AG10803 (cell line): Measurements from ENCODE around the gene GJB5.

ENCODE experiments used
- DNase-seq: peaks from one replicate; pipeline ENCODE4 v3.0.0; 2010; ENCODE audit warnings: low read depth
- H3K4me3 ChIP-seq: 2 replicates; pipeline ENCODE4 v1.5.1; 2011; ENCODE audit warnings: mild to moderate bottlenecking, low read length, control low read depth
- CTCF ChIP-seq: conservative IDR thresholded peaks from 2 replicates; pipeline ENCODE4 v1.5.1; 2011; ENCODE audit warnings: mild to moderate bottlenecking, low read length, control low read depth, inconsistent platforms

Gene GJB5

GRCh38 chr1:34712007-34712688, 42.7 kb upstream of the GJB5 start:
- TF ChIP-seq CTCF, result no peak
- no peak overlapping the region for H3K4me3 ChIP-seq
- no peak for DNase-seq

- no peak for TF ChIP-seq CTCF
- no peak for DNase-seq
- H3K4me3 ChIP-seq, result no peak overlapping the region
These were observed 41.4 kb upstream of the GJB5 start for GRCh38 chr1:34713443-34713842.

GRCh38 chr1:34714386-34714785, 40.5 kb upstream of the GJB5 start:
- no peak for DNase-seq
- H3K4me3 ChIP-seq, result no peak overlapping the region
- TF ChIP-seq CTCF, result no peak

GRCh38 chr1:34715139-34715538, 39.7 kb upstream of the GJB5 start:
- DNase-seq, result no peak
- no peak for TF ChIP-seq CTCF

GRCh38 chr1:34721241-34721640, 33.6 kb upstream of the GJB5 start:
- H3K4me3 ChIP-seq, result no peak overlapping the region
- no peak for DNase-seq
- TF ChIP-seq CTCF, result no peak

More at GRCh38 chr1:34715139-34715538, 39.7 kb upstream of the GJB5 start:
- H3K4me3 ChIP-seq, result no peak overlapping the region

- no peak for TF ChIP-seq CTCF
These were observed 33.0 kb upstream of the GJB5 start for GRCh38 chr1:34721646-34722355.

GRCh38 chr1:34726861-34727260, 28.0 kb upstream of the GJB5 start:
- DNase-seq, result no peak
- no peak overlapping the region for H3K4me3 ChIP-seq
- no peak for TF ChIP-seq CTCF

More at GRCh38 chr1:34721646-34722355, 33.0 kb upstream of the GJB5 start:
- DNase-seq, result no peak
- H3K4me3 ChIP-seq, result no peak overlapping the region
